GM23338 (cell line): Measurements from ENCODE around the gene STPG1. TPM values are rescaled to one million over a fixed set of nuclear protein-coding genes. Genes with fewer than 3 reads are reported as not detected.

Experiments used
- ATAC-seq: fragments of 200-7000 bp; cut with Tn5 transposase; 3 replicates; pipeline ENCODE4 v1.9.1; 2020
- DNase-seq: peaks from one replicate; pipeline ENCODE4 v3.0.0-alpha.2; 2015; ENCODE audit warnings: low spot score
- H2AFZ ChIP-seq: fragments of 200-600 bp; sonication (generic); 2 replicates; pipeline ENCODE4 v1.8.0; 2016; ENCODE audit warnings: antibody characterized with exemption, mild to moderate bottlenecking, moderate library complexity
- H3F3A ChIP-seq: fragments of 200-600 bp; sonication (generic); replicated peaks from 2 replicates; pipeline ENCODE4 v1.8.0; 2017; ENCODE audit warnings: antibody characterized with exemption, mixed run types, low read depth
- H3K27ac ChIP-seq: fragments of 200-600 bp; sonication (generic); 2 replicates; pipeline ENCODE4 v1.6.1; 2016; ENCODE audit warnings: low read depth
- H3K27me3 ChIP-seq: fragments of 200-600 bp; sonication (generic); 2 replicates; pipeline ENCODE4 v1.8.0; 2016; ENCODE audit warnings: mild to moderate bottlenecking, mixed run types, moderate library complexity; ENCODE audit not compliant: insufficient read depth
- H3K36me3 ChIP-seq: fragments of 200-600 bp; sonication (generic); 2 replicates; pipeline ENCODE4 v1.8.0; 2016; ENCODE audit warnings: mild to moderate bottlenecking; ENCODE audit not compliant: insufficient read depth
- H3K4me1 ChIP-seq: fragments of 200-600 bp; sonication (generic); 2 replicates; pipeline ENCODE4 v1.8.0; 2016; ENCODE audit warnings: mild to moderate bottlenecking, moderate library complexity; ENCODE audit not compliant: insufficient read depth
- H3K4me2 ChIP-seq: fragments of 200-600 bp; sonication (generic); 2 replicates; pipeline ENCODE4 v1.7.1; 2017; ENCODE audit warnings: mixed run types
- H3K4me3 ChIP-seq: fragments of 200-600 bp; sonication (generic); 2 replicates; pipeline ENCODE4 v1.6.1; 2016; ENCODE audit warnings: mixed run types
- H3K79me2 ChIP-seq: fragments of 200-600 bp; sonication (generic); replicated peaks from 2 replicates; pipeline ENCODE4 v1.8.0; 2017; ENCODE audit warnings: mild to moderate bottlenecking; ENCODE audit not compliant: insufficient read depth
- H3K9me2 ChIP-seq: fragments of 200-600 bp; sonication (generic); 2 replicates; pipeline ENCODE4 v1.8.0; 2017; ENCODE audit not compliant: insufficient read depth
- H4K20me1 ChIP-seq: fragments of 200-600 bp; sonication (generic); replicated peaks from 2 replicates; pipeline ENCODE4 v1.8.0; 2017; ENCODE audit warnings: mild to moderate bottlenecking; ENCODE audit not compliant: insufficient read depth
- H3K27ac Mint-ChIP-seq: 2 replicates; pipeline ENCODE4 v1.8.0; 2020; ENCODE audit warnings: inconsistent platforms, mild to moderate bottlenecking, moderate library complexity, mixed read lengths
- H3K27me3 Mint-ChIP-seq: 3 replicates; pipeline ENCODE4 v1.8.0; 2022; ENCODE audit warnings: low read depth, mild to moderate bottlenecking, moderate library complexity, mixed read lengths, inconsistent platforms; ENCODE audit not compliant: insufficient read depth, poor library complexity
- H3K36me3 Mint-ChIP-seq: 3 replicates; pipeline ENCODE4 v1.8.0; 2021; ENCODE audit warnings: low read depth, mild to moderate bottlenecking, inconsistent platforms, moderate library complexity, mixed read lengths
- H3K4me1 Mint-ChIP-seq: 3 replicates; pipeline ENCODE4 v1.8.0; 2020; ENCODE audit warnings: mild to moderate bottlenecking, inconsistent platforms, mixed read lengths
- H3K4me3 Mint-ChIP-seq: 3 replicates; pipeline ENCODE4 v1.8.0; 2021; ENCODE audit warnings: moderate library complexity, mild to moderate bottlenecking, inconsistent platforms, mixed read lengths
- H3K9me3 Mint-ChIP-seq: 3 replicates; pipeline ENCODE4 v1.8.0; 2020; ENCODE audit warnings: moderate library complexity, mild to moderate bottlenecking, inconsistent platforms, mixed read lengths
- CREB1 ChIP-seq: fragments of 250-450 bp; sonication (Bioruptor Pico); IDR thresholded peaks from 2 replicates; pipeline ENCODE4 v1.5.0; 2020; ENCODE audit warnings: low read depth, mild to moderate bottlenecking, moderate library complexity
- EZH2 ChIP-seq: fragments of 200-600 bp; sonication (generic); IDR thresholded peaks from one replicate; pipeline ENCODE4 v1.8.0; 2017; ENCODE audit warnings: antibody characterized with exemption, mild to moderate bottlenecking, low read depth; ENCODE audit not compliant: unreplicated experiment
- EZH2phosphoT487 ChIP-seq: fragments of 200-600 bp; sonication (generic); IDR thresholded peaks from one replicate; pipeline ENCODE4 v1.8.1; 2018; ENCODE audit warnings: antibody characterized with exemption; ENCODE audit not compliant: unreplicated experiment
- NANOG ChIP-seq: IDR thresholded peaks from 2 replicates; pipeline ENCODE4 v1.6.1; 2016; ENCODE audit warnings: antibody characterized with exemption, borderline replicate concordance
- POLR2AphosphoS5 ChIP-seq: IDR thresholded peaks from 2 replicates; pipeline ENCODE4 v1.6.1; 2016; ENCODE audit warnings: antibody characterized with exemption, low read depth
- STAT1 ChIP-seq: IDR thresholded peaks from one replicate; pipeline ENCODE4 v1.6.1; 2016; ENCODE audit warnings: antibody characterized with exemption; ENCODE audit not compliant: unreplicated experiment
- ZNF331 ChIP-seq: fragments of 250-450 bp; sonication (Bioruptor Pico); IDR thresholded peaks from 2 replicates; pipeline ENCODE4 v1.5.0; 2020; ENCODE audit warnings: low read depth, mild to moderate bottlenecking, moderate library complexity
- polyA plus RNA-seq: library from polyadenylated mRNA; unstranded; fragments of >200 nt; fragmentation: Nextera tagmentation; extraction: Ambion mirVana; gene quantifications from 2 replicates; pipeline ENCODE4 v1.2.1, GENCODE V29; 2016
- total RNA-seq: library from RNA; depleted of rRNA; stranded (reverse); fragments of >200 nt; shearing (Covaris generic); gene quantifications from 2 replicates; pipeline ENCODE4 v1.2.3, GENCODE V29; 2014
- TF ChIP-seq, protein P1 (sequence below), 2 experiments: fragments of 200-600 bp in 1 of 2; sonication (generic) in 1 of 2; conservative IDR thresholded peaks; 2 replicates each; pipeline versions ENCODE4 v1.5.1 to v1.6.1; 2016 to 2017; ENCODE audit warnings: antibody characterized with exemption in 2 of 2, low read depth in 2 of 2, mild to moderate bottlenecking in 2 of 2, moderate library complexity in 1 of 2
- TF ChIP-seq, protein P2 (sequence below): IDR thresholded peaks from one replicate; pipeline ENCODE4 v1.6.1; 2018; ENCODE audit warnings: antibody characterized with exemption; ENCODE audit not compliant: unreplicated experiment
- TF ChIP-seq, protein P3 (sequence below): fragments of 250-450 bp; sonication (Bioruptor Pico); IDR thresholded peaks from 2 replicates; pipeline ENCODE4 v1.5.0; 2020; ENCODE audit warnings: mild to moderate bottlenecking, moderate library complexity

Gene STPG1
- total and polyA plus RNA-seq, 2 experiments from 2014 or later: 8.2 to 11.4 TPM

DNA sequence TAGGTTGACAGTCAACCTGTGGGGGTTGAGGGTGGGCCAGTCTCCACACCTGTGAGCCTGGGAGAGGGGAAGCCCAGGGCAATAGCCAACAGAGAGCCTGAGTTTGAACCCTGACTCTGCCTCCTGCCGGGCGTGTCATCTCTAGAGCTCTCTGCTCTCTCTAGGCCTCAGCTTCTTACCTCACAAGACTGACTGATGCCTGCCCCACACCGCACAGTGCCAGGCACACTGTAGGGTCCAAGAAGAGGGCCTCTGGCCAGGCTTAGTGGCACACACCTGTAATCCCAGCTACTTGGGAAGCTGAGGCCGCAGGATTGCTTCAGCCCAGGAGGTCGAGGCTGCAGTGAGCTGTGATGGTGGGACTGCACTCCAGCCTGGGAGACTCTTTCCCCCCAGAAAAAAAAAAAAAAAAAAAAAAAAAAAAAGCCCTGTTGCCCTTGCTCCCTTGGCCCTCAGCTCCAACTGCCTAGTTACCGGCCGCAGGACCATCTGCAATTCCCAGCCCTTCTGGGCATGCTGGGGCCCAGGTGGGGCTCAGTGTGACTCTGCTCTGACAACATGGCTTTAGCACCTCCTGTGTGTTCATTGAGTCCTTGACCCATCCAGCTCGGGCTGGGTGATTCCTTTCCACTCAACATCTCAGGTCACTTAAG is 69.4 kb downstream of the STPG1 start:
- Mint-ChIP-seq H3K4me1 (peaks cover 33% of the 10 kb centered on the region), H3K27ac (no peak overlapping the region; the same call in 1 of the 2 replicates), H3K27me3 (peaks cover 8% of the 10 kb centered on the region), H3K9me3 (no peaks in the 10 kb centered on the region), H3K36me3 (no peaks in the 10 kb centered on the region), H3K4me3 (no peak overlapping the region)
- Histone ChIP-seq H4K20me1 (no peaks in the 10 kb centered on the region), H3K9me2 (no peaks in the 10 kb centered on the region), H3K79me2 (no peaks in the 10 kb centered on the region), H3K4me2 (no peak overlapping the region), H3K27ac (no peak overlapping the region), H3K27me3 (no peaks in the 10 kb centered on the region), H3K4me3 (no peak overlapping the region), H3F3A (no peaks in the 10 kb centered on the region), H3K36me3 (no peaks in the 10 kb centered on the region), H2AFZ (no peak overlapping the region), H3K4me1 (peaks cover 14% of the 10 kb centered on the region)
- no peak for TF ChIP-seq STAT1
- no peak for TF ChIP-seq CREB1 (CRISPR knock-in tag)
- TF ChIP-seq POLR2AphosphoS5: no peak
- TF ChIP-seq EZH2: no peak
- no peak for TF ChIP-seq EZH2phosphoT487
- TF ChIP-seq, protein P1, sequence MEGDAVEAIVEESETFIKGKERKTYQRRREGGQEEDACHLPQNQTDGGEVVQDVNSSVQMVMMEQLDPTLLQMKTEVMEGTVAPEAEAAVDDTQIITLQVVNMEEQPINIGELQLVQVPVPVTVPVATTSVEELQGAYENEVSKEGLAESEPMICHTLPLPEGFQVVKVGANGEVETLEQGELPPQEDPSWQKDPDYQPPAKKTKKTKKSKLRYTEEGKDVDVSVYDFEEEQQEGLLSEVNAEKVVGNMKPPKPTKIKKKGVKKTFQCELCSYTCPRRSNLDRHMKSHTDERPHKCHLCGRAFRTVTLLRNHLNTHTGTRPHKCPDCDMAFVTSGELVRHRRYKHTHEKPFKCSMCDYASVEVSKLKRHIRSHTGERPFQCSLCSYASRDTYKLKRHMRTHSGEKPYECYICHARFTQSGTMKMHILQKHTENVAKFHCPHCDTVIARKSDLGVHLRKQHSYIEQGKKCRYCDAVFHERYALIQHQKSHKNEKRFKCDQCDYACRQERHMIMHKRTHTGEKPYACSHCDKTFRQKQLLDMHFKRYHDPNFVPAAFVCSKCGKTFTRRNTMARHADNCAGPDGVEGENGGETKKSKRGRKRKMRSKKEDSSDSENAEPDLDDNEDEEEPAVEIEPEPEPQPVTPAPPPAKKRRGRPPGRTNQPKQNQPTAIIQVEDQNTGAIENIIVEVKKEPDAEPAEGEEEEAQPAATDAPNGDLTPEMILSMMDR (conservative IDR thresholded peaks at IDR 0.05; ENCODE audit: low read depth in 2 of 2): 0 out of 4 replicates have a peak, but pooled peaks of 1 of the 2 experiments have one; percentile 7
- no peak for DNase-seq
- ATAC-seq: no peak

DNA sequence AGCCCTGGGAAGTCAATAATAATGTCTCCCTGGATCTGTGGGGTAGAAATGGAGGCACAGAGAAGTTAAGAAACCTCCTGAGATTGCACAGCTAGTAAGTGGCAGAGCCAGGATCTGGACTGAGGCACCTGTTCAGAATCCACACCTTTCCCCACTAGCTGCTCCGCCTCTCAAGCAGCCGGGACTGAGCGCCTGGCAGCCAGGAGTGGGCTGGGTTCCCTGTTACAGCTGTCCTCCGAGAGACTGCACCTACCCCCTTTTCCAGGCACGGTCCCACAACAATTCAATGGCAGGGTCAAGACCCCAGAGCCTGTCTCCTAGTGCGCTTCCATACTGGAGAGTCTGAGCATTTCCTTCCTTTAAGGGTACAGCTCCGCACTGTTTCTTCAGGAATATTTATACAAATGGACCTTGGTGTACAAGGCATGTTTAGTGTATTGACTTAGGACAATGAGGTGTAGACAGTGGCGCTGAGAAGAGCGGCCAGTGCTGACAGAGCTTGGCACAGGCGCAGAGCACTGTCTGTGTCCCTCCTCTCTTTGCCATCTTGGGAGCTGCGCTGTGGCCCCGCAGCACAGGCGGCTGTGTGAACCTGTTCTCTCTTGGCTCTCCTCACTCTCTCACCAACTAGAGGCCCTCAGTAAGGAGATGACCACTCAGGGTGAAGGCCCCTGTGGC is 70.0 kb downstream of the STPG1 start:
- no peak overlapping the region for H3K4me3 ChIP-seq
- Mint-ChIP-seq H3K4me1 (peaks cover 33% of the 10 kb centered on the region), H3K27me3 (peaks cover 8% of the 10 kb centered on the region), H3K27ac (no peak overlapping the region), H3K4me3 (no peak overlapping the region), H3K9me3 (no peaks in the 10 kb centered on the region), H3K36me3 (no peaks in the 10 kb centered on the region)
- H3K27me3 ChIP-seq: no peaks in the 10 kb centered on the region
- H3K9me2 ChIP-seq: no peaks in the 10 kb centered on the region
- H3K79me2 ChIP-seq: no peaks in the 10 kb centered on the region
- no peaks in the 10 kb centered on the region for H3K36me3 ChIP-seq
- no peak overlapping the region for H2AFZ ChIP-seq
- H3K4me2 ChIP-seq: no peak overlapping the region
- no peak overlapping the region for H3K27ac ChIP-seq
- ATAC-seq (no peak), DNase-seq (no peak)
- no peaks in the 10 kb centered on the region for H3F3A ChIP-seq
- peaks cover 14% of the 10 kb centered on the region for H3K4me1 ChIP-seq
- no peaks in the 10 kb centered on the region for H4K20me1 ChIP-seq
- TF ChIP-seq, protein P2, sequence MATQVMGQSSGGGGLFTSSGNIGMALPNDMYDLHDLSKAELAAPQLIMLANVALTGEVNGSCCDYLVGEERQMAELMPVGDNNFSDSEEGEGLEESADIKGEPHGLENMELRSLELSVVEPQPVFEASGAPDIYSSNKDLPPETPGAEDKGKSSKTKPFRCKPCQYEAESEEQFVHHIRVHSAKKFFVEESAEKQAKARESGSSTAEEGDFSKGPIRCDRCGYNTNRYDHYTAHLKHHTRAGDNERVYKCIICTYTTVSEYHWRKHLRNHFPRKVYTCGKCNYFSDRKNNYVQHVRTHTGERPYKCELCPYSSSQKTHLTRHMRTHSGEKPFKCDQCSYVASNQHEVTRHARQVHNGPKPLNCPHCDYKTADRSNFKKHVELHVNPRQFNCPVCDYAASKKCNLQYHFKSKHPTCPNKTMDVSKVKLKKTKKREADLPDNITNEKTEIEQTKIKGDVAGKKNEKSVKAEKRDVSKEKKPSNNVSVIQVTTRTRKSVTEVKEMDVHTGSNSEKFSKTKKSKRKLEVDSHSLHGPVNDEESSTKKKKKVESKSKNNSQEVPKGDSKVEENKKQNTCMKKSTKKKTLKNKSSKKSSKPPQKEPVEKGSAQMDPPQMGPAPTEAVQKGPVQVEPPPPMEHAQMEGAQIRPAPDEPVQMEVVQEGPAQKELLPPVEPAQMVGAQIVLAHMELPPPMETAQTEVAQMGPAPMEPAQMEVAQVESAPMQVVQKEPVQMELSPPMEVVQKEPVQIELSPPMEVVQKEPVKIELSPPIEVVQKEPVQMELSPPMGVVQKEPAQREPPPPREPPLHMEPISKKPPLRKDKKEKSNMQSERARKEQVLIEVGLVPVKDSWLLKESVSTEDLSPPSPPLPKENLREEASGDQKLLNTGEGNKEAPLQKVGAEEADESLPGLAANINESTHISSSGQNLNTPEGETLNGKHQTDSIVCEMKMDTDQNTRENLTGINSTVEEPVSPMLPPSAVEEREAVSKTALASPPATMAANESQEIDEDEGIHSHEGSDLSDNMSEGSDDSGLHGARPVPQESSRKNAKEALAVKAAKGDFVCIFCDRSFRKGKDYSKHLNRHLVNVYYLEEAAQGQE: no peak
- TF ChIP-seq NANOG: no peak
- TF ChIP-seq ZNF331 (CRISPR knock-in tag): no peak
- TF ChIP-seq, protein P3, sequence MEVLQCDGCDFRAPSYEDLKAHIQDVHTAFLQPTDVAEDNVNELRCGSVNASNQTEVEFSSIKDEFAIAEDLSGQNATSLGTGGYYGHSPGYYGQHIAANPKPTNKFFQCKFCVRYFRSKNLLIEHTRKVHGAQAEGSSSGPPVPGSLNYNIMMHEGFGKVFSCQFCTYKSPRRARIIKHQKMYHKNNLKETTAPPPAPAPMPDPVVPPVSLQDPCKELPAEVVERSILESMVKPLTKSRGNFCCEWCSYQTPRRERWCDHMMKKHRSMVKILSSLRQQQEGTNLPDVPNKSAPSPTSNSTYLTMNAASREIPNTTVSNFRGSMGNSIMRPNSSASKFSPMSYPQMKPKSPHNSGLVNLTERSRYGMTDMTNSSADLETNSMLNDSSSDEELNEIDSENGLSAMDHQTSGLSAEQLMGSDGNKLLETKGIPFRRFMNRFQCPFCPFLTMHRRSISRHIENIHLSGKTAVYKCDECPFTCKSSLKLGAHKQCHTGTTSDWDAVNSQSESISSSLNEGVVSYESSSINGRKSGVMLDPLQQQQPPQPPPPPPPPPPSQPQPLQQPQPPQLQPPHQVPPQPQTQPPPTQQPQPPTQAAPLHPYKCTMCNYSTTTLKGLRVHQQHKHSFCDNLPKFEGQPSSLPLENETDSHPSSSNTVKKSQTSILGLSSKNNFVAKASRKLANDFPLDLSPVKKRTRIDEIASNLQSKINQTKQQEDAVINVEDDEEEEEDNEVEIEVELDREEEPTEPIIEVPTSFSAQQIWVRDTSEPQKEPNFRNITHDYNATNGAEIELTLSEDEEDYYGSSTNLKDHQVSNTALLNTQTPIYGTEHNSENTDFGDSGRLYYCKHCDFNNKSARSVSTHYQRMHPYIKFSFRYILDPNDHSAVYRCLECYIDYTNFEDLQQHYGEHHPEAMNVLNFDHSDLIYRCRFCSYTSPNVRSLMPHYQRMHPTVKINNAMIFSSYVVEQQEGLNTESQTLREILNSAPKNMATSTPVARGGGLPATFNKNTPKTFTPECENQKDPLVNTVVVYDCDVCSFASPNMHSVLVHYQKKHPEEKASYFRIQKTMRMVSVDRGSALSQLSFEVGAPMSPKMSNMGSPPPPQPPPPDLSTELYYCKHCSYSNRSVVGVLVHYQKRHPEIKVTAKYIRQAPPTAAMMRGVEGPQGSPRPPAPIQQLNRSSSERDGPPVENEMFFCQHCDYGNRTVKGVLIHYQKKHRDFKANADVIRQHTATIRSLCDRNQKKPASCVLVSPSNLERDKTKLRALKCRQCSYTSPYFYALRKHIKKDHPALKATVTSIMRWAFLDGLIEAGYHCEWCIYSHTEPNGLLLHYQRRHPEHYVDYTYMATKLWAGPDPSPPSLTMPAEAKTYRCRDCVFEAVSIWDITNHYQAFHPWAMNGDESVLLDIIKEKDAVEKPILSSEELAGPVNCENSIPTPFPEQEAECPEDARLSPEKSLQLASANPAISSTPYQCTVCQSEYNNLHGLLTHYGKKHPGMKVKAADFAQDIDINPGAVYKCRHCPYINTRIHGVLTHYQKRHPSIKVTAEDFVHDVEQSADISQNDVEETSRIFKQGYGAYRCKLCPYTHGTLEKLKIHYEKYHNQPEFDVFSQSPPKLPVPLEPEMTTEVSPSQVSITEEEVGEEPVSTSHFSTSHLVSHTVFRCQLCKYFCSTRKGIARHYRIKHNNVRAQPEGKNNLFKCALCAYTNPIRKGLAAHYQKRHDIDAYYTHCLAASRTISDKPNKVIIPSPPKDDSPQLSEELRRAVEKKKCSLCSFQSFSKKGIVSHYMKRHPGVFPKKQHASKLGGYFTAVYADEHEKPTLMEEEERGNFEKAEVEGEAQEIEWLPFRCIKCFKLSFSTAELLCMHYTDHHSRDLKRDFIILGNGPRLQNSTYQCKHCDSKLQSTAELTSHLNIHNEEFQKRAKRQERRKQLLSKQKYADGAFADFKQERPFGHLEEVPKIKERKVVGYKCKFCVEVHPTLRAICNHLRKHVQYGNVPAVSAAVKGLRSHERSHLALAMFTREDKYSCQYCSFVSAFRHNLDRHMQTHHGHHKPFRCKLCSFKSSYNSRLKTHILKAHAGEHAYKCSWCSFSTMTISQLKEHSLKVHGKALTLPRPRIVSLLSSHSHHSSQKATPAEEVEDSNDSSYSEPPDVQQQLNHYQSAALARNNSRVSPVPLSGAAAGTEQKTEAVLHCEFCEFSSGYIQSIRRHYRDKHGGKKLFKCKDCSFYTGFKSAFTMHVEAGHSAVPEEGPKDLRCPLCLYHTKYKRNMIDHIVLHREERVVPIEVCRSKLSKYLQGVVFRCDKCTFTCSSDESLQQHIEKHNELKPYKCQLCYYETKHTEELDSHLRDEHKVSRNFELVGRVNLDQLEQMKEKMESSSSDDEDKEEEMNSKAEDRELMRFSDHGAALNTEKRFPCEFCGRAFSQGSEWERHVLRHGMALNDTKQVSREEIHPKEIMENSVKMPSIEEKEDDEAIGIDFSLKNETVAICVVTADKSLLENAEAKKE: no peak
